ENCODE data around the gene GSTA4. TPM values are rescaled to one million over a fixed set of nuclear protein-coding genes. Genes with fewer than 3 reads are reported as not detected.

Gene GSTA4
- total RNA-seq, 1 experiment from 2014 or later = 29.5 TPM

DNA sequence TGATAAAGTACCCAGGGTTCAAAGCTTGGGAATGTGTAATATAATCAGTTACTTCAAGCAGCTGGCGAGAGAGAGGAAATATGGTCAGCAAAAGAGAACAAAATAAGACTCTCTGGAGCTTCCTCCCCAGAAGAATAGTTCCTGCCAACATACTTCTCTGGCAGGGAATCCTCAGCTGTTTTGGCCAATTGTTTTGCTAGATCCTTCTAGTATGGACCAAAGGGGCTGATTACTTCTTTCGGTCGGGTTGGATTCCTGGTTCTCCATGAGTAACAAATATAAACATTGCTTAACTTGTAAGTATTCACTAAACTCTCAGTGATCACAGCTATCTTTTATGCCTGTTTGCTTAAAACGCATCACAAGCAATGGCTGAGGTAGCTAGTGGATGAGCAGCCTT, 38.7 kb upstream of the GSTA4 start:
- H3K27me3 Mint-ChIP-seq (ENCODE audit: insufficient read depth, unreplicated experiment) = no peaks in the 10 kb centered on the region
- peak in 1 of 2 experiments; percentile 11 for DNase-seq
- intact Hi-C loops (cut with micrococcal nuclease; ENCODE audit: unreplicated experiment) = no loop called here
- Histone ChIP-seq H3K4me1 (no peaks in the 10 kb centered on the region), H3K9me3 (no peaks in the 10 kb centered on the region), H3K36me3 (ENCODE audit: control insufficient read depth, insufficient read depth, low read length) (peaks cover 1% of the 10 kb centered on the region; the same call in 1 of the 2 replicates), H3K27me3 (replicated peaks; ENCODE audit: control insufficient read depth, insufficient read depth, low read length) (no peaks in the 10 kb centered on the region), H3K4me3 (ENCODE audit: low read depth, low read length) (no peak overlapping the region)
- peaks cover 28% of the 10 kb centered on the region for H3K36me3 Mint-ChIP-seq (ENCODE audit: insufficient read depth, unreplicated experiment)
- H3K9me3 Mint-ChIP-seq (ENCODE audit: unreplicated experiment) = no peaks in the 10 kb centered on the region
- CTCF ChIA-PET = no interaction called here
- no peaks in the 10 kb centered on the region for H3K4me1 Mint-ChIP-seq (ENCODE audit: low read depth, unreplicated experiment)
- no TSS peak for BruUV-seq (replicated peaks)
- H3K27ac Mint-ChIP-seq (ENCODE audit: unreplicated experiment) = no peak overlapping the region
- TF ChIP-seq CTCF (IDR thresholded peaks at IDR 0.05; ENCODE audit: insufficient read depth in 1 of 2, low read depth in 1 of 2, low read length in 1 of 2, severe bottlenecking in 1 of 2, unreplicated experiment in 1 of 2) = no peak
- H3K4me3 Mint-ChIP-seq (ENCODE audit: unreplicated experiment) = no peak overlapping the region
- POLR2A ChIA-PET = no interaction called here

DNA sequence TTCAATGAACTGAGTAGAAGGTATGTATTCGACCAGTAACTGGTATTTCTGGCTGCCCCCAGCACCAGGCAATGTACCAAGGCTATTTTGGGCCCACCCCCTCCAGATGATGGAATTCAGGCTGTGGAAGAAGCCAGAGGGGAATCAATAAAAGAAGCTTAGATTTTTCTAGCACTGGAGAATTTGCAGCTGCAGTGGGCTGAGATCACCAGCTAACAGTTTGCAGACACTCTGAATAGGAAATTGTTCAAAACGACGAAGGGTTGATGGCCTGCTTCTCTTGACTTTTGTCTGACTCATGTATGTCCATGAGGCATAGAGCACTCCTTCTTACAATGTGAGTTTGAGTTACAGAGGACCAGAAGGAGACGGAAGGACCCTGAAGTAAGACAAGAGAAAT, 37.8 kb upstream of the GSTA4 start:
- no peaks in the 10 kb centered on the region for H3K27me3 ChIP-seq (replicated peaks; ENCODE audit: control insufficient read depth, insufficient read depth, low read length)
- H3K27me3 Mint-ChIP-seq (ENCODE audit: insufficient read depth, unreplicated experiment) = no peaks in the 10 kb centered on the region
- CTCF ChIA-PET = no interaction called here
- H3K36me3 Mint-ChIP-seq (ENCODE audit: insufficient read depth, unreplicated experiment) = peaks cover 34% of the 10 kb centered on the region
- no peaks in the 10 kb centered on the region for H3K4me1 Mint-ChIP-seq (ENCODE audit: low read depth, unreplicated experiment)
- H3K9me3 Mint-ChIP-seq (ENCODE audit: unreplicated experiment) = no peaks in the 10 kb centered on the region
- no peak overlapping the region for H3K4me3 ChIP-seq (ENCODE audit: low read depth, low read length)
- peaks cover 1% of the 10 kb centered on the region; the same call in 1 of the 2 replicates for H3K36me3 ChIP-seq (ENCODE audit: control insufficient read depth, insufficient read depth, low read length)
- H3K9me3 ChIP-seq = no peaks in the 10 kb centered on the region
- POLR2A ChIA-PET = no interaction called here
- no peak for DNase-seq
- no peak overlapping the region for H3K27ac Mint-ChIP-seq (ENCODE audit: unreplicated experiment)
- H3K4me3 Mint-ChIP-seq (ENCODE audit: unreplicated experiment) = no peak overlapping the region
- no peak for TF ChIP-seq CTCF (IDR thresholded peaks at IDR 0.05; ENCODE audit: insufficient read depth in 1 of 2, low read depth in 1 of 2, low read length in 1 of 2, severe bottlenecking in 1 of 2, unreplicated experiment in 1 of 2)
- BruUV-seq (replicated peaks) = no TSS peak
- no peaks in the 10 kb centered on the region for H3K4me1 ChIP-seq
- intact Hi-C loops (cut with micrococcal nuclease; ENCODE audit: unreplicated experiment) = no loop called here

GRCh38 chr6:53031281-53031680, 36.2 kb upstream of the GSTA4 start:
- Histone ChIP-seq H3K4me1 (no peaks in the 10 kb centered on the region), H3K9me3 (no peaks in the 10 kb centered on the region), H3K27me3 (replicated peaks; ENCODE audit: control insufficient read depth, insufficient read depth, low read length) (no peaks in the 10 kb centered on the region), H3K4me3 (ENCODE audit: low read depth, low read length) (no peak overlapping the region), H3K36me3 (ENCODE audit: control insufficient read depth, insufficient read depth, low read length) (peaks cover 1% of the 10 kb centered on the region; the same call in 1 of the 2 replicates)
- ChIA-PET CTCF (no interaction called here), POLR2A (no interaction called here)
- no peak for DNase-seq
- no TSS peak for BruUV-seq (replicated peaks)
- H3K9me3 Mint-ChIP-seq (ENCODE audit: unreplicated experiment) = no peaks in the 10 kb centered on the region
- no peak overlapping the region for H3K27ac Mint-ChIP-seq (ENCODE audit: unreplicated experiment)
- H3K4me1 Mint-ChIP-seq (ENCODE audit: low read depth, unreplicated experiment) = no peaks in the 10 kb centered on the region
- intact Hi-C loops (cut with micrococcal nuclease; ENCODE audit: unreplicated experiment) = no loop called here
- no peak overlapping the region for H3K4me3 Mint-ChIP-seq (ENCODE audit: unreplicated experiment)
- TF ChIP-seq CTCF (IDR thresholded peaks at IDR 0.05; ENCODE audit: insufficient read depth in 1 of 2, low read depth in 1 of 2, low read length in 1 of 2, severe bottlenecking in 1 of 2, unreplicated experiment in 1 of 2) = no peak
- no peaks in the 10 kb centered on the region for H3K27me3 Mint-ChIP-seq (ENCODE audit: insufficient read depth, unreplicated experiment)
- H3K36me3 Mint-ChIP-seq (ENCODE audit: insufficient read depth, unreplicated experiment) = peaks cover 34% of the 10 kb centered on the region

Measured in Caco-2 (cell line).